Ovary (tissue), 9 donors: ENCODE measurements around the gene RAPGEF6. TPM values are rescaled to one million over a fixed set of nuclear protein-coding genes. Genes with fewer than 3 reads are reported as not detected.
"Not testable (repeated sequence)": the region's sequence is repeated elsewhere in the genome, so short reads cannot be mapped to it uniquely, and the experiment has no call there.

Source experiments
- DNase-seq, 5 donors: peaks; one replicate each; pipeline ENCODE4 v3.0.0-alpha.2; 2019 to 2020
- H3K27ac ChIP-seq, 2 donors: fragments of 200-600 bp; one replicate each; pipeline versions ENCODE4 v1.5.1 to v1.8.0; 2019 to 2022
- H3K27me3 ChIP-seq: fragments of 200-600 bp; one replicate; pipeline ENCODE4 v1.8.0; 2022
- H3K36me3 ChIP-seq: fragments of 200-600 bp; sonication (generic); one replicate; pipeline ENCODE4 v1.5.1; 2019
- H3K4me1 ChIP-seq: one replicate; pipeline ENCODE4 v1.8.1; 2013; ENCODE audit warnings: mild to moderate bottlenecking, moderate library complexity; ENCODE audit not compliant: insufficient read depth
- H3K4me3 ChIP-seq: fragments of 200-600 bp; sonication (generic); one replicate; pipeline ENCODE4 v1.5.1; 2017
- H3K9me3 ChIP-seq, 2 donors: fragments of 200-600 bp in 1 of 2; sonication (generic) in 1 of 2; one replicate each; pipeline versions ENCODE4 v1.5.1 to v1.8.1; 2013 to 2019; ENCODE audit warnings: mild to moderate bottlenecking in 1 of 2, moderate library complexity in 1 of 2
- CTCF ChIP-seq, 3 donors: fragments of 450-650 bp in 2 of 3; fragments of 200-600 bp in 1 of 3; IDR thresholded peaks; one replicate each; pipeline versions ENCODE4 v1.5.1 to v1.8.0; 2016 to 2022; ENCODE audit warnings: antibody characterized with exemption in 3 of 3, mild to moderate bottlenecking in 1 of 3
- EP300 ChIP-seq: sonication (generic); formaldehyde crosslinking; IDR thresholded peaks from one replicate; pipeline ENCODE4 v1.6.1; 2017; ENCODE audit warnings: antibody characterized with exemption
- POLR2A ChIP-seq: fragments of 450-650 bp; IDR thresholded peaks from one replicate; pipeline ENCODE4 v1.6.1; 2017; ENCODE audit warnings: antibody characterized with exemption, mild to moderate bottlenecking, moderate library complexity
- WGBS, 3 donors: extraction: QIAGEN DNeasy Blood & Tissue Kit in 1 of 3; methylation state at CpG; one replicate each; pipeline versions ENCODE4 v1.1.5 to v1.1.7; 2013 to 2017; 5-methylcytosine and 5-hydroxymethylcytosine counted together
- intact Hi-C, 4 donors: fragments of 100-400 bp; cut with DNase I; formaldehyde crosslinking; loops; one replicate each; pipeline versions ENCODE4 v1.11.0 to v1.15.1; 2022 to 2023
- polyA plus RNA-seq, 2 donors: library from polyadenylated mRNA; stranded (reverse); fragments of 200-250 nt in 1 of 2; fragments of 350-450 nt in 1 of 2; fragmentation: Illumina TruSeq in 1 of 2; extraction: RNeasy Lipid Tissue Mini Kit (QIAGEN cat#74804) in 1 of 2; gene quantifications; one replicate each; pipeline ENCODE4 v1.2.3, GENCODE V29; 2013 to 2014
- total RNA-seq, 7 donors: library from RNA; depleted of rRNA in 2 of 7; stranded (reverse); fragments of >200 nt in 2 of 7; fragmentation: NEBNext Ultra II Directional in 3 of 7; extraction: Animal tissue kit (Norgen Biotek cat#: 25700) in 3 of 7; gene quantifications; one replicate each; pipeline versions ENCODE4 v1.1.0 to v1.2.4, GENCODE V29; 2016 to 2023
- donor health status: DM: no; HTN: no; CAD: no; lungs with moderate emphysema.
- donor health status: DM: no; HTN: no; CAD: no.
- donor health status: Bipolar disorder and iron deficiency.
- donor health status: DM: yes; HTN: yes; CAD: no.
- donor health status: DM: no; HTN: no; CAD: no.
- donor health status: DM: yes; HTN: yes; CAD: no.

The RAPGEF6 gene
- total and polyA plus RNA-seq, 9 donors = 4.2 to 25.8 (median 18.5) TPM

GRCh38 chr5:131491749-131492148 is 143.3 kb downstream of the RAPGEF6 start:
- Histone ChIP-seq H3K4me1 (peaks cover 2% of the 10 kb centered on the region), H3K4me3 (no peak overlapping the region), H3K27me3 (no peaks in the 10 kb centered on the region), H3K27ac (no peak overlapping the region), H3K36me3 (no peaks in the 10 kb centered on the region), H3K9me3 (no peaks in the 10 kb centered on the region)
- WGBS, 3 donors = 84 to 90% (median 85%) methylated on average over 1 of the region's 1 CpG
- TF ChIP-seq CTCF (IDR thresholded peaks at IDR 0.05) (no peak), POLR2A (no peak), EP300 (no peak)
- intact Hi-C loops = no loop called here
- no peak for DNase-seq

GRCh38 chr5:131488463-131488862 is 146.6 kb downstream of the RAPGEF6 start:
- H3K27ac ChIP-seq = no peak overlapping the region
- no peaks in the 10 kb centered on the region for H3K27me3 ChIP-seq
- no peak for DNase-seq
- no peaks in the 10 kb centered on the region for H3K36me3 ChIP-seq
- 36 to 40% (median 36%) methylated on average over 3 of the region's 3 CpGs for WGBS, 3 donors
- intact Hi-C loops = no loop called here
- peaks cover 2% of the 10 kb centered on the region for H3K4me1 ChIP-seq
- H3K9me3 ChIP-seq = no peaks in the 10 kb centered on the region
- H3K4me3 ChIP-seq = no peak overlapping the region
- no peak for TF ChIP-seq POLR2A

- H3K27me3 ChIP-seq, H3K4me1 ChIP-seq, H3K9me3 ChIP-seq, DNase-seq, intact Hi-C loops, H3K4me3 ChIP-seq, H3K27ac ChIP-seq, H3K36me3 ChIP-seq: not testable (repeated sequence)
- 97 to 99% (median 98%) methylated on average over 4 of the region's 4 CpGs for WGBS, 3 donors
These were observed 147.7 kb downstream of the RAPGEF6 start for GRCh38 chr5:131487371-131487770.

GRCh38 chr5:131482617-131483016 is 152.4 kb downstream of the RAPGEF6 start:
- no peaks in the 10 kb centered on the region for H3K36me3 ChIP-seq
- intact Hi-C loops = no loop called here
- 89 to 97% (median 94%) methylated on average over 2 of the region's 2 CpGs for WGBS, 3 donors
- TF ChIP-seq EP300 (no peak), POLR2A (no peak), CTCF (IDR thresholded peaks at IDR 0.05) (no peak)
- H3K27ac ChIP-seq = no peak overlapping the region
- H3K9me3 ChIP-seq = no peaks in the 10 kb centered on the region
- DNase-seq = no peak
- H3K27me3 ChIP-seq = no peaks in the 10 kb centered on the region
- H3K4me1 ChIP-seq = no peaks in the 10 kb centered on the region
- H3K4me3 ChIP-seq = no peak overlapping the region

GRCh38 chr5:131481569-131481968 is 153.5 kb downstream of the RAPGEF6 start:
- H3K27me3 ChIP-seq = no peaks in the 10 kb centered on the region
- intact Hi-C loops = no loop called here
- no peaks in the 10 kb centered on the region for H3K4me1 ChIP-seq
- no peak for TF ChIP-seq EP300
- TF ChIP-seq CTCF (IDR thresholded peaks at IDR 0.05) = no peak
- TF ChIP-seq POLR2A = no peak
- no peak overlapping the region for H3K27ac ChIP-seq
- H3K4me3 ChIP-seq = no peak overlapping the region
- no peaks in the 10 kb centered on the region for H3K36me3 ChIP-seq
- DNase-seq = no peak
- H3K9me3 ChIP-seq = no peaks in the 10 kb centered on the region
- WGBS, 3 donors = 81 to 87% (median 82%) methylated on average over 1 of the region's 1 CpG

- no peak overlapping the region for H3K27ac ChIP-seq
- intact Hi-C loops = no loop called here
- no peaks in the 10 kb centered on the region for H3K36me3 ChIP-seq
- 3 to 9% (median 8%) methylated on average over 1 of the region's 1 CpG for whole genome bisulfite sequencing, 3 donors
- no peak overlapping the region for H3K4me3 ChIP-seq
- no peaks in the 10 kb centered on the region for H3K27me3 ChIP-seq
- H3K9me3 ChIP-seq = no peaks in the 10 kb centered on the region
- DNase-seq = no peak
- TF ChIP-seq POLR2A (no peak), EP300 (no peak), CTCF (IDR thresholded peaks at IDR 0.05) (no peak)
- H3K4me1 ChIP-seq = no peaks in the 10 kb centered on the region
These were observed 159.5 kb downstream of the RAPGEF6 start for GRCh38 chr5:131475541-131475941.
